H9 (cell line): Measurements from ENCODE around the gene TBC1D1. TPM values are rescaled to one million over a fixed set of nuclear protein-coding genes. Genes with fewer than 3 reads are reported as not detected.

Source experiments
- DNase-seq: peaks from one replicate; pipeline ENCODE4 v3.0.0-alpha.2; 2017
- H2AFZ ChIP-seq: one replicate; pipeline ENCODE4 v1.6.1; 2013; ENCODE audit warnings: mild to moderate bottlenecking, low read length, control low read depth, moderate library complexity
- H2AK5ac ChIP-seq: 2 replicates; pipeline ENCODE4 v1.6.1; 2013; ENCODE audit warnings: low read length, control low read depth, mixed read lengths; ENCODE audit not compliant: insufficient read length
- H2BK120ac ChIP-seq: one replicate; pipeline ENCODE4 v1.6.1; 2013; ENCODE audit warnings: low read depth, mild to moderate bottlenecking, low read length, control low read depth, inconsistent platforms; ENCODE audit not compliant: poor library complexity, severe bottlenecking
- H2BK12ac ChIP-seq: 2 replicates; pipeline ENCODE4 v1.6.1; 2013; ENCODE audit warnings: low read length, control low read depth, mixed read lengths, low read depth; ENCODE audit not compliant: insufficient read length
- H2BK15ac ChIP-seq: 2 replicates; pipeline ENCODE4 v1.6.1; 2013; ENCODE audit warnings: low read depth, low read length, control low read depth
- H2BK20ac ChIP-seq: one replicate; pipeline ENCODE4 v1.6.1; 2013; ENCODE audit warnings: low read depth, mild to moderate bottlenecking, low read length, control low read depth, inconsistent platforms; ENCODE audit not compliant: poor library complexity, severe bottlenecking
- H2BK5ac ChIP-seq: 2 replicates; pipeline ENCODE4 v1.6.1; 2013; ENCODE audit warnings: low read length, control low read depth, mixed read lengths; ENCODE audit not compliant: insufficient read length
- H3K14ac ChIP-seq: 2 replicates; pipeline ENCODE4 v1.6.1; 2013; ENCODE audit warnings: low read length, control low read depth; ENCODE audit not compliant: insufficient read depth
- H3K18ac ChIP-seq: 2 replicates; pipeline ENCODE4 v1.6.1; 2013; ENCODE audit warnings: low read depth, mild to moderate bottlenecking, mixed read lengths, low read length, control low read depth; ENCODE audit not compliant: insufficient read length
- H3K23ac ChIP-seq: 2 replicates; pipeline ENCODE4 v1.6.1; 2013; ENCODE audit warnings: low read length, control low read depth, mixed read lengths, low read depth; ENCODE audit not compliant: insufficient read length
- H3K23me2 ChIP-seq: 2 replicates; pipeline ENCODE4 v1.6.1; 2013; ENCODE audit warnings: low read depth, mild to moderate bottlenecking, mixed read lengths, low read length, control low read depth; ENCODE audit not compliant: insufficient read length, poor library complexity, severe bottlenecking
- H3K27ac ChIP-seq: 2 replicates; pipeline ENCODE4 v1.5.1; 2013; ENCODE audit warnings: low read length, control low read depth, mixed read lengths, low read depth; ENCODE audit not compliant: insufficient read length
- H3K27me3 ChIP-seq: 2 replicates; pipeline ENCODE4 v1.6.1; 2013; ENCODE audit warnings: low read length, control low read depth, inconsistent platforms; ENCODE audit not compliant: insufficient read depth
- H3K4ac ChIP-seq: 2 replicates; pipeline ENCODE4 v1.6.1; 2013; ENCODE audit warnings: low read depth, mild to moderate bottlenecking, control low read depth, inconsistent platforms, low read length, moderate library complexity
- H3K4me1 ChIP-seq: 2 replicates; pipeline ENCODE4 v1.6.1; 2013; ENCODE audit warnings: low read length, control low read depth, inconsistent platforms; ENCODE audit not compliant: insufficient read depth
- H3K4me2 ChIP-seq: 2 replicates; pipeline ENCODE4 v1.6.1; 2013; ENCODE audit warnings: low read length, control low read depth, mixed read lengths; ENCODE audit not compliant: insufficient read length, insufficient read depth
- H3K56ac ChIP-seq: 2 replicates; pipeline ENCODE4 v1.6.1; 2013; ENCODE audit warnings: low read depth, mild to moderate bottlenecking, mixed read lengths, low read length, control low read depth; ENCODE audit not compliant: insufficient read length
- H3K79me1 ChIP-seq: 2 replicates; pipeline ENCODE4 v1.6.1; 2013; ENCODE audit warnings: low read depth, mild to moderate bottlenecking, moderate library complexity, low read length, control low read depth, inconsistent platforms; ENCODE audit not compliant: insufficient read depth, poor library complexity, severe bottlenecking
- H3K79me2 ChIP-seq: 2 replicates; pipeline ENCODE4 v1.6.1; 2013; ENCODE audit warnings: low read length, control low read depth, inconsistent platforms; ENCODE audit not compliant: insufficient read depth
- H3K9ac ChIP-seq: 2 replicates; pipeline ENCODE4 v1.6.1; 2013; ENCODE audit warnings: low read length, control low read depth, mixed read lengths; ENCODE audit not compliant: insufficient read length; ENCODE audit errors: extremely low read depth
- H3K9me3 ChIP-seq: one replicate; pipeline ENCODE4 v1.6.1; 2013; ENCODE audit warnings: low read depth, low read length, inconsistent platforms; ENCODE audit not compliant: control insufficient read depth
- H3T11ph ChIP-seq: one replicate; pipeline ENCODE4 v1.6.1; 2013; ENCODE audit warnings: mild to moderate bottlenecking, low read length, control low read depth, inconsistent platforms
- H4K20me1 ChIP-seq: one replicate; pipeline ENCODE4 v1.6.1; 2013; ENCODE audit not compliant: control insufficient read depth, insufficient read length, insufficient read depth
- H4K5ac ChIP-seq: 2 replicates; pipeline ENCODE4 v1.6.1; 2013; ENCODE audit warnings: low read depth, mild to moderate bottlenecking, mixed read lengths, low read length, control low read depth; ENCODE audit not compliant: insufficient read length
- H4K8ac ChIP-seq: replicated peaks from 2 replicates; pipeline ENCODE4 v1.6.1; 2013; ENCODE audit warnings: low read length, control low read depth, mixed read lengths, low read depth; ENCODE audit not compliant: insufficient read length
- H4K91ac ChIP-seq: 2 replicates; pipeline ENCODE4 v1.6.1; 2013; ENCODE audit warnings: low read depth, mild to moderate bottlenecking, moderate library complexity, mixed read lengths, low read length, control low read depth; ENCODE audit not compliant: insufficient read length
- H3K27ac Mint-ChIP-seq, 3 experiments: 2 replicates in 2 of 3; 3 replicates in 1 of 3; pipeline ENCODE4 v1.8.0; 2020 to 2021; ENCODE audit warnings: mixed read lengths in 3 of 3, mild to moderate bottlenecking in 1 of 3, moderate library complexity in 1 of 3
- H3K27me3 Mint-ChIP-seq: 2 replicates; pipeline ENCODE4 v1.8.0; 2021; ENCODE audit warnings: low read depth, mild to moderate bottlenecking, moderate library complexity, mixed read lengths
- H3K36me3 Mint-ChIP-seq, 3 experiments: 2 replicates in 2 of 3; 3 replicates in 1 of 3; pipeline ENCODE4 v1.8.0; 2020 to 2021; ENCODE audit warnings: low read depth in 3 of 3, mixed read lengths in 3 of 3; ENCODE audit not compliant: insufficient read depth in 1 of 3
- H3K4me1 Mint-ChIP-seq, 2 experiments: 2 replicates each; pipeline ENCODE4 v1.8.0; 2020; ENCODE audit warnings: mixed read lengths in 2 of 2
- H3K4me3 Mint-ChIP-seq, 2 experiments: 2 replicates in 1 of 2; 3 replicates in 1 of 2; pipeline ENCODE4 v1.8.0; 2020 to 2021; ENCODE audit warnings: mild to moderate bottlenecking in 2 of 2, mixed read lengths in 2 of 2, moderate library complexity in 1 of 2
- H3K9me3 Mint-ChIP-seq, 2 experiments: 2 replicates in 1 of 2; 3 replicates in 1 of 2; pipeline ENCODE4 v1.8.0; 2020; ENCODE audit warnings: mild to moderate bottlenecking in 2 of 2, mixed read lengths in 2 of 2, moderate library complexity in 1 of 2
- WGBS: extraction: QIAGEN DNeasy Blood & Tissue Kit; methylation state at CpG from one replicate; pipeline ENCODE4 v1.1.7; 2013; ENCODE audit warnings: missing lambda C conversion rate, low lambda C conversion rate, mixed read lengths; ENCODE audit not compliant: insufficient read length; ENCODE audit errors: extremely low coverage; 5-methylcytosine and 5-hydroxymethylcytosine counted together
- total RNA-seq: library from RNA; stranded (reverse); gene quantifications from 2 replicates; pipeline ENCODE4 v1.2.1, GENCODE V29; 2021
- TF ChIP-seq, protein P1 (sequence below): fragments of 200-600 bp; sonication (generic); conservative IDR thresholded peaks from 3 replicates; pipeline ENCODE4 v1.8.0; 2021; ENCODE audit warnings: antibody characterized with exemption, mild to moderate bottlenecking

The TBC1D1 gene
- total RNA-seq, 1 experiment from 2014 or later: 109 TPM

DNA sequence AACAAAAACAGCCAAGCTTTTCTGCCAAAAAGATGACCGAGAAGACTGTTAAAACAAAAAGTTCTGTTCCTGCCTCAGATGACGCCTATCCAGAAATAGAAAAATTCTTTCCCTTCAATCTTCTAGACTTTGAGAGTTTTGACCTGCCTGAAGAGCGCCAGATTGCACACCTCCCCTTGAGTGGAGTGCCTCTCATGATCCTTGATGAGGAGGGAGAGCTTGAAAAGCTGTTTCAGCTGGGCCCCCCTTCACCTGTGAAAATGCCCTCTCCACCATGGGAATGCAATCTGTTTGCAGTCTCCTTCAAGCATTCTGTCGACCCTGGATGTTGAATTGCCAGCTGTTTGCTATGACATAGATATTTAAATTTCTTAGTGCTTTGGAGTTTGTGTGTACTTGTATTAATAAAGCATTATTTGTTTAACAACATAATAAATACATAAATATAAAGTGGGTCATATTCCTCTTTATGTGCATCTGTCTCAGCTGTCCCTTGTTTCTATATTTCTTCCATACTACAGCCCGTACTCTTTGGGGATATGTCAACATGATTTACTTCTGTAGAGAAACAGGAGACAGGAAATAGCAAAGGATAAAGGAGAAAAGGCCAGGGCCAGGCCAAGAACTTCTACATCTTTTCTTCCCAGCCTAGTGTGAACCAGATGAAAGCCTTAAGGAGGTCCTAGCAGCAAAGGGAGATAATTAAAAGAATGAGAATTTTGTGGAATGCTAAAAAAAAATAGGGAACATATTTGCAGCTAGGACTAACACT is 70.0 kb downstream of the TBC1D1 start:
- H2BK5ac ChIP-seq: no peak overlapping the region
- H3K23ac ChIP-seq: no peak overlapping the region
- H3K27me3 Mint-ChIP-seq: no peaks in the 10 kb centered on the region
- no peak overlapping the region for H3K4ac ChIP-seq
- no peak overlapping the region for H3T11ph ChIP-seq
- H3K4me2 ChIP-seq: no peak overlapping the region
- no peaks in the 10 kb centered on the region for H3K27me3 ChIP-seq
- H2BK120ac ChIP-seq: no peak overlapping the region
- no peaks in the 10 kb centered on the region for H4K20me1 ChIP-seq
- no CpG with 5 or more reads among the region's 5 CpGs for WGBS
- no peak overlapping the region for H4K91ac ChIP-seq
- peak overlapping the region in 1 of 3 experiments; percentile 46; a peak in 1 of 7 replicates for H3K27ac Mint-ChIP-seq
- H2BK20ac ChIP-seq: no peak overlapping the region
- H2BK15ac ChIP-seq: no peak overlapping the region
- no peak overlapping the region for H3K4me3 Mint-ChIP-seq
- H3K14ac ChIP-seq: no peak overlapping the region
- H4K5ac ChIP-seq: no peak overlapping the region
- no peak overlapping the region for H3K18ac ChIP-seq
- H2BK12ac ChIP-seq: no peak overlapping the region
- no peak overlapping the region for H3K56ac ChIP-seq
- H3K9me3 Mint-ChIP-seq: no peaks in the 10 kb centered on the region
- H4K8ac ChIP-seq: no peak overlapping the region
- no peak overlapping the region for H2AFZ ChIP-seq
- peaks cover 0 to 2% of the 10 kb centered on the region in 2 experiments; a peak in 1 of 4 replicates for H3K4me1 Mint-ChIP-seq
- TF ChIP-seq, protein P1, sequence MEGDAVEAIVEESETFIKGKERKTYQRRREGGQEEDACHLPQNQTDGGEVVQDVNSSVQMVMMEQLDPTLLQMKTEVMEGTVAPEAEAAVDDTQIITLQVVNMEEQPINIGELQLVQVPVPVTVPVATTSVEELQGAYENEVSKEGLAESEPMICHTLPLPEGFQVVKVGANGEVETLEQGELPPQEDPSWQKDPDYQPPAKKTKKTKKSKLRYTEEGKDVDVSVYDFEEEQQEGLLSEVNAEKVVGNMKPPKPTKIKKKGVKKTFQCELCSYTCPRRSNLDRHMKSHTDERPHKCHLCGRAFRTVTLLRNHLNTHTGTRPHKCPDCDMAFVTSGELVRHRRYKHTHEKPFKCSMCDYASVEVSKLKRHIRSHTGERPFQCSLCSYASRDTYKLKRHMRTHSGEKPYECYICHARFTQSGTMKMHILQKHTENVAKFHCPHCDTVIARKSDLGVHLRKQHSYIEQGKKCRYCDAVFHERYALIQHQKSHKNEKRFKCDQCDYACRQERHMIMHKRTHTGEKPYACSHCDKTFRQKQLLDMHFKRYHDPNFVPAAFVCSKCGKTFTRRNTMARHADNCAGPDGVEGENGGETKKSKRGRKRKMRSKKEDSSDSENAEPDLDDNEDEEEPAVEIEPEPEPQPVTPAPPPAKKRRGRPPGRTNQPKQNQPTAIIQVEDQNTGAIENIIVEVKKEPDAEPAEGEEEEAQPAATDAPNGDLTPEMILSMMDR: no peak
- no peaks in the 10 kb centered on the region for H3K4me1 ChIP-seq
- H3K36me3 Mint-ChIP-seq: no peaks in the 10 kb centered on the region
- no peaks in the 10 kb centered on the region for H3K23me2 ChIP-seq
- H3K27ac ChIP-seq: no peak overlapping the region
- H3K79me2 ChIP-seq: no peaks in the 10 kb centered on the region
- no peaks in the 10 kb centered on the region for H3K9me3 ChIP-seq
- DNase-seq: no peak
- H3K79me1 ChIP-seq: no peaks in the 10 kb centered on the region
- no peak overlapping the region for H3K9ac ChIP-seq
- H2AK5ac ChIP-seq: no peak overlapping the region
